ENCODE measurements around the gene NTN5. TPM values are rescaled to one million over a fixed set of nuclear protein-coding genes. Genes with fewer than 3 reads are reported as not detected.

NTN5 gene
- total RNA-seq, 1 donor from 2014 or later: 0.11 TPM

DNA sequence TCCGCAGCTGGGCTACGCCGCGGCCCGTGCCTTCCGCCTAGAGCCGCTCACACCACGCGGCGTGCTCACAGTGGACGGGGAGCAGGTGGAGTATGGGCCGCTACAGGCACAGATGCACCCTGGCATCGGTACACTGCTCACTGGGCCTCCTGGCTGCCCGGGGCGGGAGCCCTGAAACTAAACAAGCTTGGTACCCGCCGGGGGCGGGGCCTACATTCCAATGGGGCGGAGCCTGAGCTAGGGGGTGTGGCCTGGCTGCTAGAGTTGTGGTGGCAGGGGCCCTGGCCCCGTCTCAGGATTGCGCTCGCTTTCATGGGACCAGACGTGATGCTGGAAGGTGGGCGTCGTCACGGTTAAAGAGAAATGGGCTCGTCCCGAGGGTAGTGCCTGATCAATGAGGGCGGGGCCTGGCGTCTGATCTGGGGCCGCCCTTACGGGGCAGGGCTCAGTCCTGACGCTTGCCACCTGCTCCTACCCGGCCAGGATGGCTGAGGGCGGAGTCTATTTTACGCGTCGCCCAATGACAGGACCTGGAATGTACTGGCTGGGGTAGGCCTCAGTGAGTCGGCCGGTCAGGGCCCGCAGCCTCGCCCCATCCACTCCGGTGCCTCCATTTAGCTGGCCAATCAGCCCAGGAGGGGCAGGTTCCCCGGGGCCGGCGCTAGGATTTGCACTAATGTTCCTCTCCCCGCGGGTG is 43.1 kb downstream of the NTN5 start:
- no peak for FAIRE-seq
- peaks cover 22% of the 10 kb centered on the region for H3K4me1 ChIP-seq (ENCODE audit: insufficient read depth, low read length)
- H3K4me2 ChIP-seq (ENCODE audit: low read length): peak overlapping the region; percentile 74
- H3K27me3 ChIP-seq (ENCODE audit: insufficient read depth, low read length): no peaks in the 10 kb centered on the region
- H3K4me3 Mint-ChIP-seq (ENCODE audit: unreplicated experiment): peak overlapping the region; percentile 34
- peak overlapping the region; percentile 40 for H2AFZ ChIP-seq (ENCODE audit: low read depth, low read length)
- H3K36me3 ChIP-seq (ENCODE audit: insufficient read depth, low read length): no peaks in the 10 kb centered on the region
- H3K27ac Mint-ChIP-seq (ENCODE audit: unreplicated experiment): no peak overlapping the region
- peaks cover 4% of the 10 kb centered on the region for H4K20me1 ChIP-seq (ENCODE audit: insufficient read depth, low read length)
- peak; percentile 64 for DNase-seq (ENCODE audit: low read depth)
- H3K4me1 Mint-ChIP-seq (ENCODE audit: low read depth, unreplicated experiment): no peaks in the 10 kb centered on the region
- peak overlapping the region; percentile 11 for H3K4me3 ChIP-seq (ENCODE audit: insufficient read depth, low read depth, low read length)
- no peaks in the 10 kb centered on the region for H3K27me3 Mint-ChIP-seq (ENCODE audit: low read depth, unreplicated experiment)
- no peak overlapping the region for H3K27ac ChIP-seq (ENCODE audit: low read depth, low read length)
- no peaks in the 10 kb centered on the region for H3K9me3 Mint-ChIP-seq (ENCODE audit: unreplicated experiment)
- H3K79me2 ChIP-seq (ENCODE audit: insufficient read depth, low read length): peaks cover 8% of the 10 kb centered on the region
- H3K9ac ChIP-seq (ENCODE audit: low read length): peak overlapping the region; percentile 40
- peaks cover 5% of the 10 kb centered on the region for H3K36me3 Mint-ChIP-seq (ENCODE audit: low read depth, unreplicated experiment)
- no peaks in the 10 kb centered on the region for H3K9me3 ChIP-seq (ENCODE audit: insufficient read depth, low read depth, low read length)
- TF ChIP-seq, protein P1, sequence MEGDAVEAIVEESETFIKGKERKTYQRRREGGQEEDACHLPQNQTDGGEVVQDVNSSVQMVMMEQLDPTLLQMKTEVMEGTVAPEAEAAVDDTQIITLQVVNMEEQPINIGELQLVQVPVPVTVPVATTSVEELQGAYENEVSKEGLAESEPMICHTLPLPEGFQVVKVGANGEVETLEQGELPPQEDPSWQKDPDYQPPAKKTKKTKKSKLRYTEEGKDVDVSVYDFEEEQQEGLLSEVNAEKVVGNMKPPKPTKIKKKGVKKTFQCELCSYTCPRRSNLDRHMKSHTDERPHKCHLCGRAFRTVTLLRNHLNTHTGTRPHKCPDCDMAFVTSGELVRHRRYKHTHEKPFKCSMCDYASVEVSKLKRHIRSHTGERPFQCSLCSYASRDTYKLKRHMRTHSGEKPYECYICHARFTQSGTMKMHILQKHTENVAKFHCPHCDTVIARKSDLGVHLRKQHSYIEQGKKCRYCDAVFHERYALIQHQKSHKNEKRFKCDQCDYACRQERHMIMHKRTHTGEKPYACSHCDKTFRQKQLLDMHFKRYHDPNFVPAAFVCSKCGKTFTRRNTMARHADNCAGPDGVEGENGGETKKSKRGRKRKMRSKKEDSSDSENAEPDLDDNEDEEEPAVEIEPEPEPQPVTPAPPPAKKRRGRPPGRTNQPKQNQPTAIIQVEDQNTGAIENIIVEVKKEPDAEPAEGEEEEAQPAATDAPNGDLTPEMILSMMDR (IDR thresholded peaks at IDR 0.05; ENCODE audit: insufficient read depth, low read depth, low read length): no peak
- TF ChIP-seq EZH2 (IDR thresholded peaks at IDR 0.05; ENCODE audit: insufficient read depth, low read length): no peak

DNA sequence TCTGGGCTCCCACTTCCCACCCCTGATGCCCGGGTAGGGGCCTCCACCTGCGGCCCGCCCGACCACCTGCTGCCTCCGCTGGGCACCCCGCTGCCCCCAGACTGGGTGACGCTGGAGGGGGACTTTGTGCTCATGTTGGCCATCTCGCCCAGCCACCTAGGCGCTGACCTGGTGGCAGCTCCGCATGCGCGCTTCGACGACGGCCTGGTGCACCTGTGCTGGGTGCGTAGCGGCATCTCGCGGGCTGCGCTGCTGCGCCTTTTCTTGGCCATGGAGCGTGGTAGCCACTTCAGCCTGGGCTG is 43.6 kb downstream of the NTN5 start:
- H4K20me1 ChIP-seq (ENCODE audit: insufficient read depth, low read length): peaks cover 4% of the 10 kb centered on the region
- TF ChIP-seq EZH2 (IDR thresholded peaks at IDR 0.05; ENCODE audit: insufficient read depth, low read length): no peak
- TF ChIP-seq, protein P1 (IDR thresholded peaks at IDR 0.05; ENCODE audit: insufficient read depth, low read depth, low read length): no peak
- Mint-ChIP-seq H3K27me3 (ENCODE audit: low read depth, unreplicated experiment) (no peaks in the 10 kb centered on the region), H3K4me1 (ENCODE audit: low read depth, unreplicated experiment) (no peaks in the 10 kb centered on the region), H3K9me3 (ENCODE audit: unreplicated experiment) (no peaks in the 10 kb centered on the region), H3K4me3 (ENCODE audit: unreplicated experiment) (no peak overlapping the region), H3K36me3 (ENCODE audit: low read depth, unreplicated experiment) (peaks cover 5% of the 10 kb centered on the region), H3K27ac (ENCODE audit: unreplicated experiment) (no peak overlapping the region)
- H3K79me2 ChIP-seq (ENCODE audit: insufficient read depth, low read length): peaks cover 13% of the 10 kb centered on the region
- no peaks in the 10 kb centered on the region for H3K27me3 ChIP-seq (ENCODE audit: insufficient read depth, low read length)
- peak overlapping the region; percentile 74 for H3K4me2 ChIP-seq (ENCODE audit: low read length)
- no peaks in the 10 kb centered on the region for H3K9me3 ChIP-seq (ENCODE audit: insufficient read depth, low read depth, low read length)
- H3K9ac ChIP-seq (ENCODE audit: low read length): no peak overlapping the region
- no peak for DNase-seq (ENCODE audit: low read depth)
- H2AFZ ChIP-seq (ENCODE audit: low read depth, low read length): no peak overlapping the region
- no peak overlapping the region for H3K4me3 ChIP-seq (ENCODE audit: insufficient read depth, low read depth, low read length)
- no peaks in the 10 kb centered on the region for H3K36me3 ChIP-seq (ENCODE audit: insufficient read depth, low read length)
- no peak for FAIRE-seq
- H3K4me1 ChIP-seq (ENCODE audit: insufficient read depth, low read length): peaks cover 17% of the 10 kb centered on the region
- no peak overlapping the region for H3K27ac ChIP-seq (ENCODE audit: low read depth, low read length)
